SK-N-SH (cell line): ENCODE data around the gene APOL4. TPM values are rescaled to one million over a fixed set of nuclear protein-coding genes. Genes with fewer than 3 reads are reported as not detected.

Experiments used
- CTCF ChIA-PET: fragments of 300-600, 350-600 bp; formaldehyde crosslinking; extraction: SDS; loops from one replicate; lab custom pipeline; 2021; lab: Yijun Ruan, JAX
- POLR2A ChIA-PET: fragments of 350-600 bp; sonication (Branson Sonifier 250); formaldehyde crosslinking; extraction: SDS; loops from one replicate; lab custom pipeline; 2020; ENCODE audit warnings: antibody characterized with exemption, inconsistent platforms; lab: Yijun Ruan, JAX
- DNase-seq: peaks from one replicate; pipeline ENCODE4 v3.0.0; 2012
- H2AFZ ChIP-seq: fragments of 200-600 bp; sonication (generic); 2 replicates; pipeline ENCODE4 v1.8.1; 2016; ENCODE audit warnings: antibody characterized with exemption, mild to moderate bottlenecking, low read depth
- H3F3A ChIP-seq: fragments of 200-600 bp; sonication (generic); replicated peaks from 2 replicates; pipeline ENCODE3; 2016; ENCODE audit warnings: antibody characterized with exemption, mild to moderate bottlenecking; ENCODE audit not compliant: insufficient read depth
- H3K27ac ChIP-seq, 2 experiments: fragments of 200-500 bp in 1 of 2; fragments of 200-600 bp in 1 of 2; sonication (Bioruptor generic) in 1 of 2; sonication (generic), shearing (Covaris generic) in 1 of 2; 2 replicates each; pipeline versions ENCODE4 v1.5.1 to v1.6.1; 2014 to 2016; ENCODE audit warnings: low read depth in 2 of 2, inconsistent platforms in 1 of 2, low read length in 1 of 2, mild to moderate bottlenecking in 1 of 2, mixed read lengths in 1 of 2
- H3K27me3 ChIP-seq: fragments of 200-600 bp; sonication (generic), shearing (Covaris generic); 2 replicates; pipeline ENCODE4 v1.6.1; 2016; ENCODE audit warnings: mixed run types; ENCODE audit not compliant: insufficient read depth
- H3K36me3 ChIP-seq, 2 experiments: fragments of 200-500 bp in 1 of 2; fragments of 200-600 bp in 1 of 2; sonication (Bioruptor generic) in 1 of 2; sonication (generic) in 1 of 2; replicated peaks in 1 of 2; 2 replicates each; pipeline versions ENCODE3 to v1.5.1; 2014 to 2016; ENCODE audit warnings: low read length in 1 of 2, mild to moderate bottlenecking in 1 of 2; ENCODE audit not compliant: insufficient read depth in 2 of 2, control insufficient read depth in 1 of 2
- H3K4me1 ChIP-seq, 2 experiments: fragments of 200-500 bp in 1 of 2; fragments of 200-600 bp in 1 of 2; sonication (Bioruptor generic) in 1 of 2; sonication (generic), shearing (Covaris generic) in 1 of 2; 2 replicates each; pipeline versions ENCODE4 v1.5.1 to v1.6.1; 2014 to 2016; ENCODE audit warnings: low read depth in 1 of 2, low read length in 1 of 2, mixed run types in 1 of 2; ENCODE audit not compliant: insufficient read depth in 2 of 2, control insufficient read depth in 1 of 2
- H3K4me2 ChIP-seq: fragments of 200-600 bp; sonication (generic), shearing (Covaris generic); 2 replicates; pipeline ENCODE4 v1.6.1; 2017; ENCODE audit warnings: mixed run types
- H3K4me3 ChIP-seq, 2 experiments: fragments of 200-500 bp in 1 of 2; fragments of 200-600 bp in 1 of 2; sonication (Bioruptor generic) in 1 of 2; sonication (generic), shearing (Covaris generic) in 1 of 2; 2 replicates each; pipeline versions ENCODE4 v1.5.1 to v1.8.1; 2014 to 2016; ENCODE audit warnings: low read depth in 2 of 2, inconsistent platforms in 1 of 2, low read length in 1 of 2, mild to moderate bottlenecking in 1 of 2, mixed read lengths in 1 of 2, moderate library complexity in 1 of 2
- H3K79me2 ChIP-seq: fragments of 200-600 bp; sonication (generic); 2 replicates; pipeline ENCODE4 v1.8.1; 2017; ENCODE audit warnings: mild to moderate bottlenecking; ENCODE audit not compliant: insufficient read depth
- H3K9ac ChIP-seq: fragments of 200-600 bp; sonication (generic); 2 replicates; pipeline ENCODE4 v1.6.1; 2017; ENCODE audit warnings: mixed run types
- H3K9me2 ChIP-seq: fragments of 200-600 bp; sonication (generic); 2 replicates; pipeline ENCODE4 v1.6.1; 2017; ENCODE audit warnings: mixed run types
- H3K9me3 ChIP-seq: fragments of 200-600 bp; sonication (generic); 2 replicates; pipeline ENCODE4 v1.6.1; 2017; ENCODE audit warnings: mixed run types, mild to moderate bottlenecking, moderate library complexity
- H4K20me1 ChIP-seq: fragments of 200-600 bp; sonication (generic); 2 replicates; pipeline ENCODE4 v1.6.1; 2017; ENCODE audit warnings: mild to moderate bottlenecking, mixed run types; ENCODE audit not compliant: insufficient read depth
- EP300 ChIP-seq, 2 experiments: IDR thresholded peaks; 2 replicates each; pipeline versions ENCODE4 v1.4.0 to v1.6.1; 2012; ENCODE audit warnings: borderline replicate concordance in 1 of 2, low read depth in 1 of 2, low read length in 1 of 2
- FOXJ3 ChIP-seq: sonication (generic); formaldehyde crosslinking; IDR thresholded peaks from 2 replicates; pipeline ENCODE4 v1.5.1; 2020; ENCODE audit warnings: mild to moderate bottlenecking, missing genetic modification reagents
- FOXM1 ChIP-seq: IDR thresholded peaks from 2 replicates; pipeline ENCODE4 v1.4.0; 2012; ENCODE audit warnings: low read depth, mild to moderate bottlenecking
- GABPA ChIP-seq: IDR thresholded peaks from 2 replicates; pipeline ENCODE4 v1.4.0; 2012; ENCODE audit warnings: low read depth, mild to moderate bottlenecking
- GATA2 ChIP-seq: sonication (generic); formaldehyde crosslinking; IDR thresholded peaks from 2 replicates; pipeline ENCODE4 v1.5.0; 2020; ENCODE audit warnings: mild to moderate bottlenecking, missing genetic modification reagents
- MAX ChIP-seq: IDR thresholded peaks from 2 replicates; pipeline ENCODE4 v1.4.0; 2012; ENCODE audit warnings: low read depth
- MEF2A ChIP-seq: IDR thresholded peaks from 2 replicates; pipeline ENCODE4 v1.4.0; 2012; ENCODE audit warnings: low read depth, borderline replicate concordance
- MXI1 ChIP-seq: IDR thresholded peaks from 2 replicates; pipeline ENCODE4 v1.6.1; 2012; ENCODE audit warnings: mild to moderate bottlenecking, low read depth, low read length, improper control_type of control experiment
- NRF1 ChIP-seq: IDR thresholded peaks from 2 replicates; pipeline ENCODE4 v1.6.1; 2012; ENCODE audit warnings: low read depth, mild to moderate bottlenecking, low read length
- SMC3 ChIP-seq: IDR thresholded peaks from 2 replicates; pipeline ENCODE4 v1.6.1; 2012; ENCODE audit warnings: low read depth, low read length, improper control_type of control experiment
- TAF1 ChIP-seq: IDR thresholded peaks from 2 replicates; pipeline ENCODE4 v1.6.1; 2012; ENCODE audit warnings: low read depth, mild to moderate bottlenecking, low read length, moderate library complexity, borderline replicate concordance
- TCF12 ChIP-seq: IDR thresholded peaks from 2 replicates; pipeline ENCODE4 v1.4.0; 2012
- TEAD4 ChIP-seq: IDR thresholded peaks from 2 replicates; pipeline ENCODE4 v1.4.0; 2012; ENCODE audit warnings: mild to moderate bottlenecking, borderline replicate concordance; ENCODE audit not compliant: insufficient read depth
- YY1 ChIP-seq: IDR thresholded peaks from 2 replicates; pipeline ENCODE4 v1.4.0; 2012; ENCODE audit warnings: low read depth, mild to moderate bottlenecking
- WGBS: methylation state at CpG from one replicate; pipeline ENCODE4 v1.1.6; 2017; ENCODE audit warnings: low lambda C conversion rate; 5-methylcytosine and 5-hydroxymethylcytosine counted together
- polyA plus RNA-seq, 3 experiments: library from polyadenylated mRNA; depleted of rRNA; stranded (reverse); fragments of >200 nt; gene quantifications; 2 replicates each; pipeline ENCODE4 v1.2.3, GENCODE V29; 2012
- TF ChIP-seq, protein P1 (sequence below): IDR thresholded peaks from 2 replicates; pipeline ENCODE4 v1.6.1; 2012; ENCODE audit warnings: mild to moderate bottlenecking, low read depth, low read length, moderate library complexity
- TF ChIP-seq, protein P2 (sequence below): IDR thresholded peaks from 2 replicates; pipeline ENCODE4 v1.4.0; 2012; ENCODE audit warnings: low read depth, borderline replicate concordance

APOL4 gene
- polyA plus RNA-seq, 1 of the 3 experiments (the other 2 are of a cell fraction): 0.08 TPM

- no peak for TF ChIP-seq MXI1
- TF ChIP-seq, protein P1, sequence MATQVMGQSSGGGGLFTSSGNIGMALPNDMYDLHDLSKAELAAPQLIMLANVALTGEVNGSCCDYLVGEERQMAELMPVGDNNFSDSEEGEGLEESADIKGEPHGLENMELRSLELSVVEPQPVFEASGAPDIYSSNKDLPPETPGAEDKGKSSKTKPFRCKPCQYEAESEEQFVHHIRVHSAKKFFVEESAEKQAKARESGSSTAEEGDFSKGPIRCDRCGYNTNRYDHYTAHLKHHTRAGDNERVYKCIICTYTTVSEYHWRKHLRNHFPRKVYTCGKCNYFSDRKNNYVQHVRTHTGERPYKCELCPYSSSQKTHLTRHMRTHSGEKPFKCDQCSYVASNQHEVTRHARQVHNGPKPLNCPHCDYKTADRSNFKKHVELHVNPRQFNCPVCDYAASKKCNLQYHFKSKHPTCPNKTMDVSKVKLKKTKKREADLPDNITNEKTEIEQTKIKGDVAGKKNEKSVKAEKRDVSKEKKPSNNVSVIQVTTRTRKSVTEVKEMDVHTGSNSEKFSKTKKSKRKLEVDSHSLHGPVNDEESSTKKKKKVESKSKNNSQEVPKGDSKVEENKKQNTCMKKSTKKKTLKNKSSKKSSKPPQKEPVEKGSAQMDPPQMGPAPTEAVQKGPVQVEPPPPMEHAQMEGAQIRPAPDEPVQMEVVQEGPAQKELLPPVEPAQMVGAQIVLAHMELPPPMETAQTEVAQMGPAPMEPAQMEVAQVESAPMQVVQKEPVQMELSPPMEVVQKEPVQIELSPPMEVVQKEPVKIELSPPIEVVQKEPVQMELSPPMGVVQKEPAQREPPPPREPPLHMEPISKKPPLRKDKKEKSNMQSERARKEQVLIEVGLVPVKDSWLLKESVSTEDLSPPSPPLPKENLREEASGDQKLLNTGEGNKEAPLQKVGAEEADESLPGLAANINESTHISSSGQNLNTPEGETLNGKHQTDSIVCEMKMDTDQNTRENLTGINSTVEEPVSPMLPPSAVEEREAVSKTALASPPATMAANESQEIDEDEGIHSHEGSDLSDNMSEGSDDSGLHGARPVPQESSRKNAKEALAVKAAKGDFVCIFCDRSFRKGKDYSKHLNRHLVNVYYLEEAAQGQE: no peak
- no peak for TF ChIP-seq GATA2 (CRISPR knock-in tag)
- TF ChIP-seq, all 33 proteins: peak for 3
These were observed 6.6 kb downstream of the APOL4 start (continued) for GRCh38 chr22:36194971-36195370.

GRCh38 chr22:36194385-36194784, 7.2 kb downstream of the APOL4 start:
- TF ChIP-seq MXI1 (no peak), NRF1 (no peak), FOXM1 (no peak), EP300 (IDR thresholded peaks at IDR 0.05; ENCODE audit: borderline replicate concordance in 1 of 2, low read depth in 1 of 2, low read length in 1 of 2) (no peak), GABPA (no peak)
- TF ChIP-seq, all 33 proteins: peak for 0
- Histone ChIP-seq H3F3A (no peaks in the 10 kb centered on the region), H3K9me3 (no peaks in the 10 kb centered on the region), H4K20me1 (no peaks in the 10 kb centered on the region), H3K79me2 (no peaks in the 10 kb centered on the region), H2AFZ (no peak overlapping the region), H3K4me1 (peaks cover 10 to 36% of the 10 kb centered on the region in 2 experiments; a peak in 2 of 4 replicates), H3K36me3 (no peaks in the 10 kb centered on the region), H3K9ac (no peak overlapping the region), H3K4me2 (no peak overlapping the region), H3K27ac (no peak overlapping the region), H3K9me2 (no peaks in the 10 kb centered on the region), H3K27me3 (no peaks in the 10 kb centered on the region; the same call in 1 of the 2 replicates), H3K4me3 (no peak overlapping the region)
- no peak for DNase-seq
- WGBS: 66% methylated on average over 2 of the region's 2 CpGs
- CTCF ChIA-PET: interaction anchor here (0.7 to 4.7 kb wide), 17 partner anchors 11 to 94 kb away, joined by 3 to 28 read pairs (median 6); partner anchors contain the start of gene APOL2
- POLR2A ChIA-PET: no interaction called here

DNA sequence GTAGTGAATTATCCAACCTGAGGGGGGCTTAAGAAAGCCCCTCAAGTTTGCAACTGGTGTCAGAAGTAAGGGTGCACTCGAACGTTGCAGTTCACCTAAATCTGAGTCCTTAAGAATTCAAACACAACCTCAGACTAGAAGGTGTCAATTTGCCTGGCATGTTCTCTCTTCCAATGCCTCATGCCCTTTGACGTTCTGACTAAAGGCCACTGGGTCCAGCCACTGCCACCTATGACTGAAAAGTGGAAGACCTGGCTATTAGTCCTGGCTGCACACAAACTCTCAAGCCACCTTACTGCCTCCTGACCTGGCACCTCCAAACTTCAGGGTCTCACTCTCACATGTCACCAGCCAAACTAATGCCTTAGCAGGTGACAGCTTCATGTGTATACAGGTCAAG, 8.0 kb downstream of the APOL4 start:
- Histone ChIP-seq H3F3A (no peaks in the 10 kb centered on the region), H3K4me2 (no peak overlapping the region), H3K4me3 (no peak overlapping the region), H4K20me1 (no peaks in the 10 kb centered on the region), H3K9ac (no peak overlapping the region), H3K9me2 (no peaks in the 10 kb centered on the region), H3K27me3 (no peaks in the 10 kb centered on the region; the same call in 1 of the 2 replicates), H3K36me3 (no peaks in the 10 kb centered on the region), H3K79me2 (no peaks in the 10 kb centered on the region), H3K27ac (no peak overlapping the region), H3K4me1 (peaks cover 10 to 28% of the 10 kb centered on the region in 2 experiments; a peak in 2 of 4 replicates), H2AFZ (no peak overlapping the region), H3K9me3 (no peaks in the 10 kb centered on the region)
- ChIA-PET CTCF (interaction anchor here (0.6 to 2.8 kb wide), 7 partner anchors 10 to 84 kb away, joined by 3 to 15 read pairs (median 4); partner anchors contain the start of gene APOL2), POLR2A (no interaction called here)
- 45% methylated on average over 3 of the region's 3 CpGs for WGBS
- no peak for TF ChIP-seq TAF1
- TF ChIP-seq MAX: no peak
- TF ChIP-seq FOXM1: no peak
- no peak for TF ChIP-seq MEF2A
- TF ChIP-seq GABPA: no peak
- TF ChIP-seq SMC3: no peak
- TF ChIP-seq, protein P2, sequence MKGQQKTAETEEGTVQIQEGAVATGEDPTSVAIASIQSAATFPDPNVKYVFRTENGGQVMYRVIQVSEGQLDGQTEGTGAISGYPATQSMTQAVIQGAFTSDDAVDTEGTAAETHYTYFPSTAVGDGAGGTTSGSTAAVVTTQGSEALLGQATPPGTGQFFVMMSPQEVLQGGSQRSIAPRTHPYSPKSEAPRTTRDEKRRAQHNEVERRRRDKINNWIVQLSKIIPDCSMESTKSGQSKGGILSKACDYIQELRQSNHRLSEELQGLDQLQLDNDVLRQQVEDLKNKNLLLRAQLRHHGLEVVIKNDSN: no peak
- TF ChIP-seq MXI1: no peak
- no peak for TF ChIP-seq FOXJ3 (CRISPR knock-in tag)
- no peak for TF ChIP-seq TEAD4
- TF ChIP-seq TCF12: no peak
- TF ChIP-seq YY1: no peak
- DNase-seq: no peak
